Suprapubic skin (tissue), 3 donors: ENCODE measurements around the gene SLC38A6.

Experiments
- CTCF ChIP-seq, 2 donors: fragments of 200-600 bp in 1 of 2; fragments of 450-650 bp in 1 of 2; sonication (generic) in 1 of 2; IDR thresholded peaks; one replicate each; pipeline ENCODE4 v1.5.1; 2016 to 2019; ENCODE audit warnings: antibody characterized with exemption in 2 of 2, mild to moderate bottlenecking in 1 of 2, moderate library complexity in 1 of 2
- POLR2A ChIP-seq, 2 donors: fragments of 450-650 bp; IDR thresholded peaks; one replicate each; pipeline ENCODE4 v1.6.1; 2017; ENCODE audit warnings: antibody characterized with exemption in 2 of 2, mild to moderate bottlenecking in 2 of 2, moderate library complexity in 2 of 2

DNA sequence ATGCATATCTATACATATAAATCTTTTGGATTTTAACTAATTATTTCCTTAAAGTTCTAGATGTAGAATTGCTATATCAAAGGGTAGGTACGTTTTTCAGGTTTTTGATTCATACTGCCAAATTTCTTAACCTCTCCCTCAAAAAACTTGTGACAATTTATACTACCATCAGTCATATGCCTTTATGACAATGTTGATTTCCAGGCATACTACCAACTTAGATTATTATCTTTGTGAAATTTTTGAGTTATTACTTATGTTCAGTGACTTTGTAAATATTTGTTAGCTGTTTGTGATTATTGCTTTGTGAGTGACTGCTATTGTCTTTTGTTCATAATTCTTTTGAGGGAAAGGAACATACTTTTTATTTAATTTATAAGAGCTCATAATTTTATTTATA is 107.0 kb downstream of the SLC38A6 start:
- no peak for TF ChIP-seq CTCF (IDR thresholded peaks at IDR 0.05)
- TF ChIP-seq POLR2A (IDR thresholded peaks at IDR 0.05): no peak
